Neural cell (in vitro differentiated cells): ENCODE data around the gene IL25. TPM values are rescaled to one million over a fixed set of nuclear protein-coding genes. Genes with fewer than 3 reads are reported as not detected.

Experiments
- H2AFZ ChIP-seq: fragments of 200-600, 300-800 bp; sonication (generic), shearing (Covaris generic); 2 replicates; pipeline ENCODE4 v1.6.0; 2014; ENCODE audit warnings: low read depth, mild to moderate bottlenecking, antibody characterized with exemption, low read length, moderate library complexity
- H3F3A ChIP-seq: fragments of 200-600 bp; shearing (Covaris generic); 2 replicates; pipeline ENCODE4 v1.6.1; 2016; ENCODE audit warnings: mild to moderate bottlenecking, moderate library complexity, mixed read lengths, antibody characterized with exemption, low read length; ENCODE audit not compliant: insufficient read depth, poor library complexity, severe bottlenecking
- H3K27ac ChIP-seq: fragments of 200-600, 300-800 bp; sonication (generic), shearing (Covaris generic); 2 replicates; pipeline ENCODE4 v1.5.1; 2014; ENCODE audit warnings: mild to moderate bottlenecking, low read length, moderate library complexity
- H3K27me3 ChIP-seq: fragments of 300-800, 200-600 bp; sonication (generic), shearing (Covaris generic); 2 replicates; pipeline ENCODE4 v1.6.0; 2014; ENCODE audit warnings: mild to moderate bottlenecking, low read depth, low read length, moderate library complexity; ENCODE audit not compliant: insufficient read depth
- H3K36me3 ChIP-seq: fragments of 300-800, 200-600 bp; sonication (generic), shearing (Covaris generic); 2 replicates; pipeline ENCODE4 v1.5.1; 2014; ENCODE audit warnings: mild to moderate bottlenecking, antibody characterized with exemption, low read length, moderate library complexity; ENCODE audit not compliant: insufficient read depth
- H3K4me2 ChIP-seq: fragments of 300-800, 200-600 bp; sonication (generic), shearing (Covaris generic); 2 replicates; pipeline ENCODE4 v1.6.0; 2014; ENCODE audit warnings: mild to moderate bottlenecking, low read length
- H3K4me3 ChIP-seq: fragments of 300-800, 200-600 bp; sonication (generic), shearing (Covaris generic); 2 replicates; pipeline ENCODE4 v1.5.1; 2014; ENCODE audit warnings: mild to moderate bottlenecking, low read length, moderate library complexity
- H3K79me2 ChIP-seq: fragments of 200-600 bp; shearing (Covaris generic); replicated peaks from 2 replicates; pipeline ENCODE4 v1.6.0; 2014; ENCODE audit warnings: mild to moderate bottlenecking, low read length, moderate library complexity; ENCODE audit not compliant: insufficient read depth
- H3K9ac ChIP-seq: fragments of 300-800, 200-600 bp; sonication (generic), shearing (Covaris generic); 2 replicates; pipeline ENCODE4 v1.6.1; 2016; ENCODE audit warnings: mild to moderate bottlenecking, low read length, mixed read lengths
- H3K9me2 ChIP-seq: fragments of 200-600 bp; shearing (Covaris generic); 2 replicates; pipeline ENCODE4 v1.6.1; 2016; ENCODE audit warnings: mild to moderate bottlenecking, low read length, mixed read lengths; ENCODE audit not compliant: insufficient read depth
- H3K9me3 ChIP-seq: fragments of 200-600, 300-800 bp; sonication (generic), shearing (Covaris generic); 2 replicates; pipeline ENCODE4 v1.6.1; 2016; ENCODE audit warnings: mild to moderate bottlenecking, mixed run types, low read length, moderate library complexity, mixed read lengths
- H4K20me1 ChIP-seq: fragments of 200-600 bp; shearing (Covaris generic); 2 replicates; pipeline ENCODE4 v1.6.1; 2016; ENCODE audit warnings: mild to moderate bottlenecking, mixed run types; ENCODE audit not compliant: insufficient read depth
- EP300 ChIP-seq: fragments of 450-650 bp; conservative IDR thresholded peaks from 2 replicates; pipeline ENCODE4 v1.6.1; 2014; ENCODE audit warnings: antibody characterized with exemption, mild to moderate bottlenecking, moderate library complexity; ENCODE audit not compliant: poor library complexity, severe bottlenecking
- EZH2 ChIP-seq: fragments of 200-600, 300-800 bp; shearing (Covaris generic), sonication (generic); IDR thresholded peaks from 2 replicates; pipeline ENCODE4 v1.6.1; 2014; ENCODE audit warnings: antibody characterized with exemption, low read length, borderline replicate concordance, mild to moderate bottlenecking; ENCODE audit not compliant: insufficient read depth, poor library complexity, severe bottlenecking
- MXI1 ChIP-seq: fragments of 450-650 bp; conservative IDR thresholded peaks from 2 replicates; pipeline ENCODE4 v1.6.1; 2014; ENCODE audit warnings: antibody characterized with exemption, mild to moderate bottlenecking; ENCODE audit not compliant: poor library complexity, severe bottlenecking
- POLR2AphosphoS5 ChIP-seq: IDR thresholded peaks from 2 replicates; pipeline ENCODE4 v1.6.1; 2012
- RAD21 ChIP-seq: fragments of 450-650 bp; conservative IDR thresholded peaks from 2 replicates; pipeline ENCODE4 v1.6.1; 2014; ENCODE audit warnings: antibody characterized with exemption, mild to moderate bottlenecking, moderate library complexity
- SMC3 ChIP-seq: fragments of 450-650 bp; conservative IDR thresholded peaks from 2 replicates; pipeline ENCODE4 v1.6.1; 2014; ENCODE audit warnings: antibody characterized with exemption, mild to moderate bottlenecking, moderate library complexity; ENCODE audit not compliant: poor library complexity
- TAF1 ChIP-seq: IDR thresholded peaks from 2 replicates; pipeline ENCODE4 v1.6.1; 2012; ENCODE audit warnings: low read depth
- polyA plus RNA-seq: library from polyadenylated mRNA; depleted of rRNA; stranded (reverse); fragments of >200 nt; gene quantifications from 2 replicates; pipeline ENCODE4 v1.2.3, GENCODE V29; 2014
- TF ChIP-seq, protein P1 (sequence below): IDR thresholded peaks from 2 replicates; pipeline ENCODE4 v1.6.1; 2012; ENCODE audit warnings: borderline replicate concordance
- TF ChIP-seq, protein P2 (sequence below): fragments of 450-650 bp; IDR thresholded peaks from 2 replicates; pipeline ENCODE4 v1.5.1; 2014; ENCODE audit warnings: antibody characterized with exemption, mild to moderate bottlenecking, moderate library complexity; ENCODE audit not compliant: poor library complexity, severe bottlenecking

IL25 gene
- polyA plus RNA-seq, 1 donor from 2014 or later, result not detected

DNA sequence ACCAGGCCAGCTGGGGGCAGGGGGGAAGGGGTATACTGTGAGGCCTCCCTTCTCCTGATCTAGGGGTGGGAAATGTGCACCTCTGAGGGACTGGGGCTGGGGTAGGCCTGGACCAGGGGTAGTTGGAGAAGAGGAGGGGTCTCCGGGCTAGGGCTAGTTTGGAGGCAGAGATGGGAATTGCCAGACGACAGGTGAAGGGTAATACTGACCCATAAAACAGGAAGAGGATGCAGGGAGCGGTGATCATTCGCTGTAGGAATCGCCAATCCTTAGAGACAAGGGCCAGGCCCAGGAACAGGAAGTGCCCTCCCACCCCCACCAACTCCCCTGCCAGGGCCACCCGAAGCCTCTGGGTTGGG, 24.3 kb upstream of the IL25 start:
- TF ChIP-seq, protein P1, sequence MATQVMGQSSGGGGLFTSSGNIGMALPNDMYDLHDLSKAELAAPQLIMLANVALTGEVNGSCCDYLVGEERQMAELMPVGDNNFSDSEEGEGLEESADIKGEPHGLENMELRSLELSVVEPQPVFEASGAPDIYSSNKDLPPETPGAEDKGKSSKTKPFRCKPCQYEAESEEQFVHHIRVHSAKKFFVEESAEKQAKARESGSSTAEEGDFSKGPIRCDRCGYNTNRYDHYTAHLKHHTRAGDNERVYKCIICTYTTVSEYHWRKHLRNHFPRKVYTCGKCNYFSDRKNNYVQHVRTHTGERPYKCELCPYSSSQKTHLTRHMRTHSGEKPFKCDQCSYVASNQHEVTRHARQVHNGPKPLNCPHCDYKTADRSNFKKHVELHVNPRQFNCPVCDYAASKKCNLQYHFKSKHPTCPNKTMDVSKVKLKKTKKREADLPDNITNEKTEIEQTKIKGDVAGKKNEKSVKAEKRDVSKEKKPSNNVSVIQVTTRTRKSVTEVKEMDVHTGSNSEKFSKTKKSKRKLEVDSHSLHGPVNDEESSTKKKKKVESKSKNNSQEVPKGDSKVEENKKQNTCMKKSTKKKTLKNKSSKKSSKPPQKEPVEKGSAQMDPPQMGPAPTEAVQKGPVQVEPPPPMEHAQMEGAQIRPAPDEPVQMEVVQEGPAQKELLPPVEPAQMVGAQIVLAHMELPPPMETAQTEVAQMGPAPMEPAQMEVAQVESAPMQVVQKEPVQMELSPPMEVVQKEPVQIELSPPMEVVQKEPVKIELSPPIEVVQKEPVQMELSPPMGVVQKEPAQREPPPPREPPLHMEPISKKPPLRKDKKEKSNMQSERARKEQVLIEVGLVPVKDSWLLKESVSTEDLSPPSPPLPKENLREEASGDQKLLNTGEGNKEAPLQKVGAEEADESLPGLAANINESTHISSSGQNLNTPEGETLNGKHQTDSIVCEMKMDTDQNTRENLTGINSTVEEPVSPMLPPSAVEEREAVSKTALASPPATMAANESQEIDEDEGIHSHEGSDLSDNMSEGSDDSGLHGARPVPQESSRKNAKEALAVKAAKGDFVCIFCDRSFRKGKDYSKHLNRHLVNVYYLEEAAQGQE, result no peak
- Histone ChIP-seq H3K9ac (no peak overlapping the region), H3K79me2 (no peaks in the 10 kb centered on the region), H4K20me1 (no peaks in the 10 kb centered on the region), H3K27me3 (no peaks in the 10 kb centered on the region), H3K9me3 (no peaks in the 10 kb centered on the region), H3K36me3 (no peaks in the 10 kb centered on the region), H3K9me2 (no peaks in the 10 kb centered on the region), H3K4me2 (no peak overlapping the region), H2AFZ (no peak overlapping the region), H3K4me3 (no peak overlapping the region), H3K27ac (no peak overlapping the region), H3F3A (no peaks in the 10 kb centered on the region)

DNA sequence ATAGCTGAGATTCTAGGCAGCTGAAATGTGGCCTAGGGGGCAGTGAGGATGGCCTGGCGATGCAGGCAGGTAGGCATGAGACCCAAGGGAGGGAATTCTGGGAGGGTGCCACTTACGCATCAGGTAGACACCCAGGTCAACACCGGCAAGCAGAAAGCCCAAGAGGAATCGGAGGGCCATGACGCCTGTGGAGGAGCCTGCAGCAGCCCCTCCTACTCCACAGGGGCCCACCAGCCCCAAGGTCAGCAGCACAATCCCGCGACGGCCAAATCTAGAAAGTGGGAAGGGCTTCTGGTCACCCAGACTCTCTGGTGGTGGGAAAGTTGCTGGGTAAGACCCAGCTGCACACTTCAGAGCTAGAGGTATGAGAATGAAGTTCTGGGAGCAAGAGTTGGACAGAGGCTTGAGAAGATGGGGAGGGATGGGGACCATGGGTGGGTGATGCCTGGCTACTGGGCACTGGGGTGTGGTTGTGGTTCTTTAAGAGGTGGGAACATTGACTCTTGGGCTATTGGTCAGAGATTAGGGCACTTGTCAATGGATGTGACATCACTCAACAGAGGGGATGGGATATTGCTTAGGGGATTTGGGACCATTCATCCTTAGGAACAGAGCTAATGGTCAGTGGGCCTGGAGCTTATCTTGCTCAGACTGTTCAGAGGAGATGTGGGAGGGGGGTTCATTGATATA, 23.3 kb upstream of the IL25 start:
- Histone ChIP-seq H4K20me1 (no peaks in the 10 kb centered on the region), H3K4me3 (no peak overlapping the region), H3K9me2 (no peaks in the 10 kb centered on the region), H3K27ac (no peak overlapping the region), H3K27me3 (no peaks in the 10 kb centered on the region), H3K4me2 (no peak overlapping the region), H2AFZ (no peak overlapping the region), H3F3A (no peaks in the 10 kb centered on the region), H3K9ac (no peak overlapping the region), H3K79me2 (no peaks in the 10 kb centered on the region), H3K9me3 (no peaks in the 10 kb centered on the region), H3K36me3 (no peaks in the 10 kb centered on the region)
- TF ChIP-seq SMC3, result no peak
- no peak for TF ChIP-seq TAF1
- TF ChIP-seq, protein P2, sequence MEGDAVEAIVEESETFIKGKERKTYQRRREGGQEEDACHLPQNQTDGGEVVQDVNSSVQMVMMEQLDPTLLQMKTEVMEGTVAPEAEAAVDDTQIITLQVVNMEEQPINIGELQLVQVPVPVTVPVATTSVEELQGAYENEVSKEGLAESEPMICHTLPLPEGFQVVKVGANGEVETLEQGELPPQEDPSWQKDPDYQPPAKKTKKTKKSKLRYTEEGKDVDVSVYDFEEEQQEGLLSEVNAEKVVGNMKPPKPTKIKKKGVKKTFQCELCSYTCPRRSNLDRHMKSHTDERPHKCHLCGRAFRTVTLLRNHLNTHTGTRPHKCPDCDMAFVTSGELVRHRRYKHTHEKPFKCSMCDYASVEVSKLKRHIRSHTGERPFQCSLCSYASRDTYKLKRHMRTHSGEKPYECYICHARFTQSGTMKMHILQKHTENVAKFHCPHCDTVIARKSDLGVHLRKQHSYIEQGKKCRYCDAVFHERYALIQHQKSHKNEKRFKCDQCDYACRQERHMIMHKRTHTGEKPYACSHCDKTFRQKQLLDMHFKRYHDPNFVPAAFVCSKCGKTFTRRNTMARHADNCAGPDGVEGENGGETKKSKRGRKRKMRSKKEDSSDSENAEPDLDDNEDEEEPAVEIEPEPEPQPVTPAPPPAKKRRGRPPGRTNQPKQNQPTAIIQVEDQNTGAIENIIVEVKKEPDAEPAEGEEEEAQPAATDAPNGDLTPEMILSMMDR, result no peak
- TF ChIP-seq, protein P1, result no peak
- TF ChIP-seq EZH2, result no peak
- no peak for TF ChIP-seq RAD21
- TF ChIP-seq EP300, result no peak
- no peak for TF ChIP-seq MXI1
- no peak for TF ChIP-seq POLR2AphosphoS5
